Measurements from ENCODE around the gene ABLIM1.

Gene ABLIM1

GRCh38 chr10:114609518-114610426 lies 48.3 kb downstream of the ABLIM1 start:
- Histone ChIP-seq H3K36me3 (ENCODE audit: control insufficient read depth in 2 of 2, insufficient read depth in 1 of 2, low read length in 2 of 2) (no peaks in the 10 kb centered on the region), H3K4me1 (ENCODE audit: control insufficient read depth, insufficient read depth, low read length) (peaks cover 6% of the 10 kb centered on the region), H3K4me3 (ENCODE audit: low read depth, low read length) (no peak overlapping the region), H3K9me3 (ENCODE audit: control insufficient read depth, insufficient read depth, low read depth, low read length) (no peaks in the 10 kb centered on the region), H3K27ac (ENCODE audit: extremely low read depth, low read depth, low read length) (no peak overlapping the region)
- no peak for TF ChIP-seq SP2 (tag by site-specific recombination; IDR thresholded peaks at IDR 0.05)
- TF ChIP-seq, protein P1, sequence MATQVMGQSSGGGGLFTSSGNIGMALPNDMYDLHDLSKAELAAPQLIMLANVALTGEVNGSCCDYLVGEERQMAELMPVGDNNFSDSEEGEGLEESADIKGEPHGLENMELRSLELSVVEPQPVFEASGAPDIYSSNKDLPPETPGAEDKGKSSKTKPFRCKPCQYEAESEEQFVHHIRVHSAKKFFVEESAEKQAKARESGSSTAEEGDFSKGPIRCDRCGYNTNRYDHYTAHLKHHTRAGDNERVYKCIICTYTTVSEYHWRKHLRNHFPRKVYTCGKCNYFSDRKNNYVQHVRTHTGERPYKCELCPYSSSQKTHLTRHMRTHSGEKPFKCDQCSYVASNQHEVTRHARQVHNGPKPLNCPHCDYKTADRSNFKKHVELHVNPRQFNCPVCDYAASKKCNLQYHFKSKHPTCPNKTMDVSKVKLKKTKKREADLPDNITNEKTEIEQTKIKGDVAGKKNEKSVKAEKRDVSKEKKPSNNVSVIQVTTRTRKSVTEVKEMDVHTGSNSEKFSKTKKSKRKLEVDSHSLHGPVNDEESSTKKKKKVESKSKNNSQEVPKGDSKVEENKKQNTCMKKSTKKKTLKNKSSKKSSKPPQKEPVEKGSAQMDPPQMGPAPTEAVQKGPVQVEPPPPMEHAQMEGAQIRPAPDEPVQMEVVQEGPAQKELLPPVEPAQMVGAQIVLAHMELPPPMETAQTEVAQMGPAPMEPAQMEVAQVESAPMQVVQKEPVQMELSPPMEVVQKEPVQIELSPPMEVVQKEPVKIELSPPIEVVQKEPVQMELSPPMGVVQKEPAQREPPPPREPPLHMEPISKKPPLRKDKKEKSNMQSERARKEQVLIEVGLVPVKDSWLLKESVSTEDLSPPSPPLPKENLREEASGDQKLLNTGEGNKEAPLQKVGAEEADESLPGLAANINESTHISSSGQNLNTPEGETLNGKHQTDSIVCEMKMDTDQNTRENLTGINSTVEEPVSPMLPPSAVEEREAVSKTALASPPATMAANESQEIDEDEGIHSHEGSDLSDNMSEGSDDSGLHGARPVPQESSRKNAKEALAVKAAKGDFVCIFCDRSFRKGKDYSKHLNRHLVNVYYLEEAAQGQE (tag by site-specific recombination; IDR thresholded peaks at IDR 0.05) = peak; percentile 79
- TF ChIP-seq, protein P2, sequence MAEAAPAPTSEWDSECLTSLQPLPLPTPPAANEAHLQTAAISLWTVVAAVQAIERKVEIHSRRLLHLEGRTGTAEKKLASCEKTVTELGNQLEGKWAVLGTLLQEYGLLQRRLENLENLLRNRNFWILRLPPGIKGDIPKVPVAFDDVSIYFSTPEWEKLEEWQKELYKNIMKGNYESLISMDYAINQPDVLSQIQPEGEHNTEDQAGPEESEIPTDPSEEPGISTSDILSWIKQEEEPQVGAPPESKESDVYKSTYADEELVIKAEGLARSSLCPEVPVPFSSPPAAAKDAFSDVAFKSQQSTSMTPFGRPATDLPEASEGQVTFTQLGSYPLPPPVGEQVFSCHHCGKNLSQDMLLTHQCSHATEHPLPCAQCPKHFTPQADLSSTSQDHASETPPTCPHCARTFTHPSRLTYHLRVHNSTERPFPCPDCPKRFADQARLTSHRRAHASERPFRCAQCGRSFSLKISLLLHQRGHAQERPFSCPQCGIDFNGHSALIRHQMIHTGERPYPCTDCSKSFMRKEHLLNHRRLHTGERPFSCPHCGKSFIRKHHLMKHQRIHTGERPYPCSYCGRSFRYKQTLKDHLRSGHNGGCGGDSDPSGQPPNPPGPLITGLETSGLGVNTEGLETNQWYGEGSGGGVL (tag by site-specific recombination; IDR thresholded peaks at IDR 0.05) = no peak
- CTCF ChIA-PET = no interaction called here
- POLR2A ChIA-PET = no interaction called here

DNA sequence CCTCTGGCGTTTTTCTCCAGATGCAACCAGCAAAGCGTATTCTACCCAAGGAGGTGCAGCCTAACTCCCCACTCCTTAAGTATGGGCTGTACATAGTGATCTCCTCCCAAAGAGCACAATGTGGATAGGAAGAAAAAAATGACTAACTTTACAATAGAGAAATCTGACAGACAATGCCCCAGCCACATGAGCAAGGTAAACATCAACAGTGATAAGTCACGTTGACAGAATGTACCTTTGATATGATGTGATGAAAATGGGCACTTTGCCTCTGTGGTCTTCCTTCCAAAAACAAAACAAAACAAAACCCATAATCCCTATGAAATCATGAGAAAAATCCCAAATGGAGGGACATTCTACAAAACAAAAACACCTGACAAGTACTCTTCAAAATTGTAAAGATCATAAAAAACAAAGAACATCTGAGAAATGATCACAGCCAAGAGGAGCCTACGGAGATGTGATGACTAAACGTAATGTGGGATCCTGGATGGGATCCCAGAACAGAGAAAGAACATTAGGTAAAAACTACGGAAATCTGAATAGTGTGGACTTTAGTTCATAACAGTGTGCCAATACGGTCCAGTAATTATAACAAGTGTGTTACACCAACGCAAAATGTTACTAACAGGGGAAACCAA lies 50.6 kb downstream of the ABLIM1 start:
- ChIA-PET CTCF (interaction anchor here (0.7 to 1.0 kb wide), 2 partner anchors 18 to 522 kb away, joined by 4 read pairs; no protein-coding TSS in a partner anchor), POLR2A (no interaction called here)
- Histone ChIP-seq H3K27ac (ENCODE audit: extremely low read depth, low read depth, low read length) (no peak overlapping the region), H3K9me3 (ENCODE audit: control insufficient read depth, insufficient read depth, low read depth, low read length) (no peaks in the 10 kb centered on the region), H3K36me3 (ENCODE audit: control insufficient read depth in 2 of 2, insufficient read depth in 1 of 2, low read length in 2 of 2) (no peaks in the 10 kb centered on the region), H3K4me1 (ENCODE audit: control insufficient read depth, insufficient read depth, low read length) (peaks cover 14% of the 10 kb centered on the region), H3K4me3 (ENCODE audit: low read depth, low read length) (no peak overlapping the region)
- TF ChIP-seq ZNF350 (tag by site-specific recombination; IDR thresholded peaks at IDR 0.05) = no peak
- TF ChIP-seq ZNF138 (tag by site-specific recombination; IDR thresholded peaks at IDR 0.05; ENCODE audit: borderline replicate concordance) = no peak
- no peak for TF ChIP-seq ZNF501 (tag by site-specific recombination; IDR thresholded peaks at IDR 0.05)
- TF ChIP-seq ZNF394 (tag by site-specific recombination; IDR thresholded peaks at IDR 0.05; ENCODE audit: borderline replicate concordance) = no peak
- no peak for TF ChIP-seq ZNF792 (tag by site-specific recombination; IDR thresholded peaks at IDR 0.05)
- TF ChIP-seq ZNF133 (tag by site-specific recombination; IDR thresholded peaks at IDR 0.05) = no peak
- TF ChIP-seq ZNF302 (tag by site-specific recombination; IDR thresholded peaks at IDR 0.05; ENCODE audit: low read depth) = no peak
- TF ChIP-seq ZNF169 (tag by site-specific recombination; IDR thresholded peaks at IDR 0.05) = no peak
- no peak for TF ChIP-seq HOXC10 (CRISPR knock-in tag; IDR thresholded peaks at IDR 0.05)
- no peak for TF ChIP-seq ZNF571 (tag by site-specific recombination; IDR thresholded peaks at IDR 0.05)
- no peak for TF ChIP-seq ZSCAN30 (tag by site-specific recombination; IDR thresholded peaks at IDR 0.05)
- TF ChIP-seq ZNF555 (tag by site-specific recombination; conservative IDR thresholded peaks at IDR 0.05) = no peak
- no peak for TF ChIP-seq ZNF146 (tag by site-specific recombination; IDR thresholded peaks at IDR 0.05)
- TF ChIP-seq ZNF24 (tag by site-specific recombination; IDR thresholded peaks at IDR 0.05) = no peak
